H1 (cell line): ENCODE results near the gene OGT. TPM values are rescaled to one million over a fixed set of nuclear protein-coding genes. Genes with fewer than 3 reads are reported as not detected.

ENCODE experiments used
- BCL11A ChIP-seq, 2 experiments: IDR thresholded peaks; one replicate each; pipeline ENCODE4 v1.6.1; 2011; ENCODE audit warnings: low read depth in 2 of 2, low read length in 2 of 2, mild to moderate bottlenecking in 2 of 2
- CBX5 ChIP-seq: fragments of 300-800, 300-1000 bp; sonication (generic); IDR thresholded peaks from 2 replicates; pipeline ENCODE4 v1.7.1; 2016; ENCODE audit warnings: antibody characterized with exemption, low read length, low read depth
- CHD2 ChIP-seq: IDR thresholded peaks from 2 replicates; pipeline ENCODE4 v1.6.1; 2012; ENCODE audit warnings: low read length, improper control_type of control experiment
- CHD7 ChIP-seq: fragments of 300-600 bp; sonication (generic); IDR thresholded peaks from 2 replicates; pipeline ENCODE4 v1.7.1; 2012; ENCODE audit warnings: low read length, moderate library complexity, mild to moderate bottlenecking, inconsistent platforms; ENCODE audit not compliant: insufficient replicate concordance
- EP300 ChIP-seq, 2 experiments: IDR thresholded peaks; 1 replicate in 1 of 2; 2 replicates in 1 of 2; pipeline ENCODE4 v1.6.1; 2011 to 2012; ENCODE audit warnings: low read depth in 2 of 2, low read length in 2 of 2, mild to moderate bottlenecking in 2 of 2, borderline replicate concordance in 1 of 2, inconsistent platforms in 1 of 2, moderate library complexity in 1 of 2
- FOSL1 ChIP-seq: IDR thresholded peaks from 2 replicates; pipeline ENCODE4 v1.6.1; 2011; ENCODE audit warnings: mild to moderate bottlenecking, low read depth, low read length, moderate library complexity; ENCODE audit not compliant: insufficient read depth
- HDAC6 ChIP-seq: IDR thresholded peaks from one replicate; pipeline ENCODE4 v1.7.1; 2012; ENCODE audit warnings: low read depth, mild to moderate bottlenecking, inconsistent platforms, low read length, moderate library complexity
- JUN ChIP-seq: IDR thresholded peaks from 2 replicates; pipeline ENCODE4 v1.6.1; 2011; ENCODE audit warnings: low read depth, mild to moderate bottlenecking, improper control_type of control experiment, low read length
- SP4 ChIP-seq: IDR thresholded peaks from 2 replicates; pipeline ENCODE4 v1.6.1; 2012; ENCODE audit warnings: low read length, inconsistent platforms
- ZNF274 ChIP-seq: IDR thresholded peaks from 2 replicates; pipeline ENCODE4 v1.7.0; 2012; ENCODE audit warnings: low read length, borderline replicate concordance; ENCODE audit errors: extremely low read depth
- polyA plus RNA-seq, 7 experiments: library from polyadenylated mRNA; depleted of rRNA in 3 of 7; stranded (reverse) in 5 of 7; unstranded in 2 of 7; fragments of >200 nt in 5 of 7; fragments of 200-250 nt in 2 of 7; gene quantifications; 1 replicate in 5 of 7; 2 replicates in 1 of 7; 4 replicates in 1 of 7; pipeline versions ENCODE4 v1.2.1 to v1.2.3, GENCODE V29; 2011 to 2013; ENCODE audit warnings: missing spikeins in 2 of 7, mixed read lengths in 2 of 7
- total RNA-seq: library from RNA; stranded (reverse); fragmentation: NEBNext Ultra II Directional; extraction: Animal tissue kit (Norgen Biotek cat#: 25700); gene quantifications from 2 replicates; pipeline ENCODE4 v1.2.1, GENCODE V29; 2021

The OGT gene
- total and polyA plus RNA-seq, 2 of the 8 experiments (the other 6 are each of a cell fraction or from before 2014, with no cell fraction given) = 130 to 169 TPM

DNA sequence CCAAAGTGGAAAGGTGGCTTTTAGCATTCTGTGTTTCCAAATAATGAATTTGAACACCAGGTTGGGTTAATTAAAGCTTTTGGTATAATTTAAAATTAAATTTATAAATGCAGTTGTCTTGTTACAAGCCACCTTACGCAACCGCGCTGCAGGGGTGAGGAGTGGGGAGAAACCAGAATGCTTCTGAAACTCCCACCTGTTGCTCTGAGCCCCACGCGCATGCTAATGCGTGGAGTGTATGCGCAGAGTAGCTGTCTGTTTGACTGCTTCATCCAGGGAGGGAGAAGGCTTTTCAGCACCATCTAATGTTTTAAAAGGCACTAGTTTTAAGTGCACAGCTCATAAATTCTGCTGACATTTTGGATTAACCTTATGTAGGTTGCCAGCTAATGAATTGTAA lies 12.5 kb downstream of the OGT start (continued):
- TF ChIP-seq CHD7 (no peak), JUN (no peak), CBX5 (no peak), BCL11A (IDR thresholded peaks at IDR 0.05; ENCODE audit: low read depth in 2 of 2, low read length in 2 of 2) (no peak), HDAC6 (no peak), EP300 (IDR thresholded peaks at IDR 0.05; ENCODE audit: borderline replicate concordance in 1 of 2, low read depth in 2 of 2, low read length in 2 of 2) (no peak), FOSL1 (no peak), CHD2 (no peak), ZNF274 (no peak), SP4 (no peak)
